Activated CD4-positive, alpha-beta T cell treated with anti-CD3 and anti-CD28 coated beads, Interleukin-2, amount 10 ng/mL, durations not matched to agents 7 days and 5 days (primary cell): ENCODE results near the gene LGI4. TPM values are rescaled to one million over a fixed set of nuclear protein-coding genes. Genes with fewer than 3 reads are reported as not detected.

ENCODE experiments used
- CTCF ChIA-PET: fragments of 350-600 bp; sonication (Branson Sonifier 250); formaldehyde crosslinking; loops from one replicate; lab custom pipeline; 2021; ENCODE audit warnings: antibody characterized with exemption; lab: Charles Lee
- POLR2A ChIA-PET: fragments of 350-600 bp; sonication (Branson Sonifier 250); formaldehyde crosslinking; loops from one replicate; lab custom pipeline; 2021; ENCODE audit warnings: antibody characterized with exemption; lab: Charles Lee
- DNase-seq: peaks from one replicate; pipeline ENCODE4 v3.0.0-alpha.2; 2020
- H3K27ac Mint-ChIP-seq: one replicate; pipeline ENCODE4 v1.8.0; 2021; ENCODE audit warnings: mild to moderate bottlenecking, moderate library complexity, mixed read lengths
- H3K27me3 Mint-ChIP-seq: one replicate; pipeline ENCODE4 v1.8.0; 2021; ENCODE audit warnings: mixed read lengths
- H3K36me3 Mint-ChIP-seq: one replicate; pipeline ENCODE4 v1.8.0; 2021; ENCODE audit warnings: low read depth, mixed read lengths
- H3K4me1 Mint-ChIP-seq: one replicate; pipeline ENCODE4 v1.8.0; 2021; ENCODE audit warnings: mixed read lengths
- H3K4me3 Mint-ChIP-seq: one replicate; pipeline ENCODE4 v1.8.0; 2021; ENCODE audit warnings: mild to moderate bottlenecking, moderate library complexity, mixed read lengths
- H3K9me3 Mint-ChIP-seq: one replicate; pipeline ENCODE4 v1.8.0; 2021; ENCODE audit warnings: mixed read lengths
- total RNA-seq, 2 experiments: library from RNA; stranded (reverse); gene quantifications; one replicate each; pipeline ENCODE4 v1.2.3, GENCODE V29; 2021

Gene LGI4
- under 1 TPM; 0.37 to 0.40 TPM for total RNA-seq

GRCh38 chr19:35134601-35135242 lies at the start of gene LGI4:
LGI4 (minus strand) TSS chr19:35135059; CDS start chr19:35134680, 379 bp downstream.
- no peak for DNase-seq
- H3K9me3 Mint-ChIP-seq = no peaks in the 10 kb centered on the region
- ChIA-PET POLR2A (no interaction called here), CTCF (interaction anchor here (0.7 to 3.6 kb wide), 8 partner anchors 9 to 90 kb away, joined by 3 to 28 read pairs (median 6); no protein-coding TSS in a partner anchor)
- no peak within 1 kb of the TSS for H3K4me3 Mint-ChIP-seq
- H3K27me3 Mint-ChIP-seq = peaks cover 10% of the 10 kb centered on the region
- H3K4me1 Mint-ChIP-seq = peaks cover 8% of the 10 kb centered on the region
- no peak within 1 kb of the TSS for H3K27ac Mint-ChIP-seq
- no peaks in the 10 kb centered on the region for H3K36me3 Mint-ChIP-seq

- Mint-ChIP-seq H3K27ac (no peak overlapping the region), H3K4me1 (peaks cover 19% of the 10 kb centered on the region), H3K27me3 (peaks cover 2% of the 10 kb centered on the region), H3K4me3 (no peak overlapping the region), H3K9me3 (peaks cover 15% of the 10 kb centered on the region), H3K36me3 (peaks cover 3% of the 10 kb centered on the region)
- ChIA-PET POLR2A (no interaction called here), CTCF (interaction anchor here (1.0 kb wide), 1 partner anchor 30 kb away, joined by 3 read pairs; the partner anchor contains the start of gene FXYD5)
- no peak for DNase-seq
Measured at GRCh38 chr19:35184267-35184666, 49.4 kb upstream of the LGI4 start.

GRCh38 chr19:35181387-35181786 lies 46.5 kb upstream of the LGI4 start:
- no peak overlapping the region for H3K4me3 Mint-ChIP-seq
- H3K27ac Mint-ChIP-seq = no peak overlapping the region
- no peaks in the 10 kb centered on the region for H3K27me3 Mint-ChIP-seq
- no peak for DNase-seq
- ChIA-PET CTCF (interaction anchor here (1.1 to 1.4 kb wide), 2 partner anchors 10 to 27 kb away, joined by 3 read pairs; partner anchors contain the start of gene FXYD5), POLR2A (no interaction called here)
- H3K36me3 Mint-ChIP-seq = peaks cover 12% of the 10 kb centered on the region
- H3K4me1 Mint-ChIP-seq = peaks cover 36% of the 10 kb centered on the region
- H3K9me3 Mint-ChIP-seq = peaks cover 18% of the 10 kb centered on the region

GRCh38 chr19:35179830-35180229 lies 45.0 kb upstream of the LGI4 start:
- no peaks in the 10 kb centered on the region for H3K27me3 Mint-ChIP-seq
- H3K4me1 Mint-ChIP-seq = peaks cover 41% of the 10 kb centered on the region
- ChIA-PET CTCF (interaction anchor here (0.6 to 1.6 kb wide), 5 partner anchors 12 to 440 kb away, joined by 3 to 5 read pairs (median 4); partner anchors contain the start of gene FXYD5), POLR2A (interaction anchor here (0.7 kb wide), 1 partner anchor 17 kb away, joined by 3 read pairs; no protein-coding TSS in a partner anchor)
- no peak overlapping the region for H3K4me3 Mint-ChIP-seq
- H3K36me3 Mint-ChIP-seq = peaks cover 16% of the 10 kb centered on the region
- DNase-seq = peak; percentile 6
- peak overlapping the region; percentile 34 for H3K27ac Mint-ChIP-seq
- H3K9me3 Mint-ChIP-seq = peaks cover 18% of the 10 kb centered on the region

GRCh38 chr19:35178701-35179100 lies 43.8 kb upstream of the LGI4 start:
- H3K4me1 Mint-ChIP-seq = peaks cover 42% of the 10 kb centered on the region
- no peak overlapping the region for H3K4me3 Mint-ChIP-seq
- peak; percentile 4 for DNase-seq
- CTCF ChIA-PET = interaction anchor here (1.3 to 1.6 kb wide), 3 partner anchors 17 to 25 kb away, joined by 3 to 5 read pairs (median 3); partner anchors contain the start of gene FXYD5
- H3K36me3 Mint-ChIP-seq = peaks cover 16% of the 10 kb centered on the region
- no peaks in the 10 kb centered on the region for H3K27me3 Mint-ChIP-seq
- peaks cover 14% of the 10 kb centered on the region for H3K9me3 Mint-ChIP-seq
- POLR2A ChIA-PET = no interaction called here
- no peak overlapping the region for H3K27ac Mint-ChIP-seq

GRCh38 chr19:35177377-35178274 lies 42.8 kb upstream of the LGI4 start:
- Mint-ChIP-seq H3K4me3 (no peak overlapping the region), H3K4me1 (peaks cover 44% of the 10 kb centered on the region), H3K9me3 (peaks cover 11% of the 10 kb centered on the region), H3K27me3 (no peaks in the 10 kb centered on the region), H3K27ac (no peak overlapping the region), H3K36me3 (peaks cover 27% of the 10 kb centered on the region)
- CTCF ChIA-PET = interaction anchor here (1.3 to 2.2 kb wide), 2 partner anchors 21 to 24 kb away, joined by 3 to 12 read pairs; no protein-coding TSS in a partner anchor
- DNase-seq = peak; percentile 5
- POLR2A ChIA-PET = interaction anchor here (0.6 kb wide), 1 partner anchor 47 kb away, joined by 3 read pairs; no protein-coding TSS in a partner anchor

- no peak for DNase-seq
- no peak overlapping the region for H3K4me3 Mint-ChIP-seq
- H3K36me3 Mint-ChIP-seq = peaks cover 39% of the 10 kb centered on the region
- H3K27me3 Mint-ChIP-seq = no peaks in the 10 kb centered on the region
- H3K27ac Mint-ChIP-seq = no peak overlapping the region
- peaks cover 14% of the 10 kb centered on the region for H3K9me3 Mint-ChIP-seq
- peaks cover 51% of the 10 kb centered on the region for H3K4me1 Mint-ChIP-seq
- ChIA-PET CTCF (interaction anchor here (2.2 kb wide), 1 partner anchor 22 kb away, joined by 12 read pairs; no protein-coding TSS in a partner anchor), POLR2A (no interaction called here)
Measured at GRCh38 chr19:35176181-35176570, 41.3 kb upstream of the LGI4 start.

- H3K27ac Mint-ChIP-seq = no peak overlapping the region
- H3K4me1 Mint-ChIP-seq = peaks cover 47% of the 10 kb centered on the region
- ChIA-PET POLR2A (no interaction called here), CTCF (interaction anchor here (0.6 to 1.3 kb wide), 4 partner anchors 17 to 1356 kb away, joined by 3 to 5 read pairs (median 4); no protein-coding TSS in a partner anchor)
- H3K27me3 Mint-ChIP-seq = no peaks in the 10 kb centered on the region
- DNase-seq = peak; percentile 1
- H3K4me3 Mint-ChIP-seq = no peak overlapping the region
- H3K9me3 Mint-ChIP-seq = peaks cover 14% of the 10 kb centered on the region
- H3K36me3 Mint-ChIP-seq = peaks cover 56% of the 10 kb centered on the region
Measured at GRCh38 chr19:35174226-35174625, 39.4 kb upstream of the LGI4 start.

GRCh38 chr19:35171730-35172129 lies 36.9 kb upstream of the LGI4 start:
- ChIA-PET CTCF (interaction anchor here (1.2 to 1.4 kb wide), 2 partner anchors 9 to 10 kb away, joined by 3 read pairs; no protein-coding TSS in a partner anchor), POLR2A (no interaction called here)
- Mint-ChIP-seq H3K4me3 (no peak overlapping the region), H3K27me3 (no peaks in the 10 kb centered on the region), H3K4me1 (peaks cover 47% of the 10 kb centered on the region), H3K36me3 (peaks cover 69% of the 10 kb centered on the region), H3K9me3 (peaks cover 8% of the 10 kb centered on the region), H3K27ac (peak overlapping the region; percentile 80)
- peak; percentile 27 for DNase-seq

GRCh38 chr19:35170359-35171061 lies 35.7 kb upstream of the LGI4 start:
- POLR2A ChIA-PET = no interaction called here
- Mint-ChIP-seq H3K9me3 (peaks cover 19% of the 10 kb centered on the region), H3K4me3 (no peak overlapping the region), H3K36me3 (peaks cover 81% of the 10 kb centered on the region), H3K27ac (peak overlapping the region; percentile 74), H3K27me3 (no peaks in the 10 kb centered on the region), H3K4me1 (peaks cover 54% of the 10 kb centered on the region)
- peak; percentile 5 for DNase-seq
- CTCF ChIA-PET = interaction anchor here (1.0 kb wide), 1 partner anchor 63 kb away, joined by 4 read pairs; no protein-coding TSS in a partner anchor

- Mint-ChIP-seq H3K27ac (peak overlapping the region; percentile 50), H3K36me3 (peaks cover 88% of the 10 kb centered on the region), H3K4me1 (peaks cover 55% of the 10 kb centered on the region), H3K9me3 (peaks cover 28% of the 10 kb centered on the region), H3K27me3 (no peaks in the 10 kb centered on the region), H3K4me3 (no peak overlapping the region)
- no peak for DNase-seq
- ChIA-PET CTCF (interaction anchor here (1.0 to 1.6 kb wide), 2 partner anchors 10 to 64 kb away, joined by 4 read pairs; no protein-coding TSS in a partner anchor), POLR2A (no interaction called here)
Measured at GRCh38 chr19:35169221-35169995, 34.5 kb upstream of the LGI4 start.
